GM12864 (cell line): ENCODE measurements around the gene SORCS2.

ENCODE experiments used
- DNase-seq: peaks from one replicate; pipeline ENCODE4 v3.0.0-alpha.2; 2011; ENCODE audit warnings: low read depth
- H3K4me3 ChIP-seq: 2 replicates; pipeline ENCODE4 v1.5.1; 2011; ENCODE audit warnings: mild to moderate bottlenecking, low read depth, low read length, control low read depth
- TF ChIP-seq, protein P1 (sequence below): IDR thresholded peaks from 2 replicates; pipeline ENCODE4 v1.5.1; 2011; ENCODE audit warnings: low read depth, mild to moderate bottlenecking, moderate library complexity, low read length, control low read depth, inconsistent platforms; ENCODE audit errors: missing control alignments

SORCS2 gene

DNA sequence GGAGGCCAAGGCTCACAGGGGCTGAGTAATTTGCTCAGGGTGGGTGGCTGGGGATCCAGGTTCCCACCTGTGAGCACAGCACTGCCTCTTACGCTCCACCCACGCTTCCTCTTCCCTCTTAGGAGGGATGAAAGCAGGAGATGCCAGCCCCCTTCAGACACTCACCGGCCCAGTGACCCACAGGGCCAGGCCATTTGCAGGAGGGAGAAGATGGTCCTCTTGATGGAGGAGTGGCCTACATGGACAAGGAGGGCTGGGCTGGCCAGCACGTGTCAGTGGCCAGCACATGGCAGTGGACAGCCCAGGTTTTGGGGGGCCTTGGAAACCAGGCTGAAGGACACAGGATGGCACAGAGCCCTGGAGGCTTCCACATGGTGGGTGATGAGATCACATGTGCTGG is 350.4 kb downstream of the SORCS2 start:
- no peak overlapping the region for H3K4me3 ChIP-seq
- TF ChIP-seq, protein P1, sequence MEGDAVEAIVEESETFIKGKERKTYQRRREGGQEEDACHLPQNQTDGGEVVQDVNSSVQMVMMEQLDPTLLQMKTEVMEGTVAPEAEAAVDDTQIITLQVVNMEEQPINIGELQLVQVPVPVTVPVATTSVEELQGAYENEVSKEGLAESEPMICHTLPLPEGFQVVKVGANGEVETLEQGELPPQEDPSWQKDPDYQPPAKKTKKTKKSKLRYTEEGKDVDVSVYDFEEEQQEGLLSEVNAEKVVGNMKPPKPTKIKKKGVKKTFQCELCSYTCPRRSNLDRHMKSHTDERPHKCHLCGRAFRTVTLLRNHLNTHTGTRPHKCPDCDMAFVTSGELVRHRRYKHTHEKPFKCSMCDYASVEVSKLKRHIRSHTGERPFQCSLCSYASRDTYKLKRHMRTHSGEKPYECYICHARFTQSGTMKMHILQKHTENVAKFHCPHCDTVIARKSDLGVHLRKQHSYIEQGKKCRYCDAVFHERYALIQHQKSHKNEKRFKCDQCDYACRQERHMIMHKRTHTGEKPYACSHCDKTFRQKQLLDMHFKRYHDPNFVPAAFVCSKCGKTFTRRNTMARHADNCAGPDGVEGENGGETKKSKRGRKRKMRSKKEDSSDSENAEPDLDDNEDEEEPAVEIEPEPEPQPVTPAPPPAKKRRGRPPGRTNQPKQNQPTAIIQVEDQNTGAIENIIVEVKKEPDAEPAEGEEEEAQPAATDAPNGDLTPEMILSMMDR, result no peak
- DNase-seq, result no peak

DNA sequence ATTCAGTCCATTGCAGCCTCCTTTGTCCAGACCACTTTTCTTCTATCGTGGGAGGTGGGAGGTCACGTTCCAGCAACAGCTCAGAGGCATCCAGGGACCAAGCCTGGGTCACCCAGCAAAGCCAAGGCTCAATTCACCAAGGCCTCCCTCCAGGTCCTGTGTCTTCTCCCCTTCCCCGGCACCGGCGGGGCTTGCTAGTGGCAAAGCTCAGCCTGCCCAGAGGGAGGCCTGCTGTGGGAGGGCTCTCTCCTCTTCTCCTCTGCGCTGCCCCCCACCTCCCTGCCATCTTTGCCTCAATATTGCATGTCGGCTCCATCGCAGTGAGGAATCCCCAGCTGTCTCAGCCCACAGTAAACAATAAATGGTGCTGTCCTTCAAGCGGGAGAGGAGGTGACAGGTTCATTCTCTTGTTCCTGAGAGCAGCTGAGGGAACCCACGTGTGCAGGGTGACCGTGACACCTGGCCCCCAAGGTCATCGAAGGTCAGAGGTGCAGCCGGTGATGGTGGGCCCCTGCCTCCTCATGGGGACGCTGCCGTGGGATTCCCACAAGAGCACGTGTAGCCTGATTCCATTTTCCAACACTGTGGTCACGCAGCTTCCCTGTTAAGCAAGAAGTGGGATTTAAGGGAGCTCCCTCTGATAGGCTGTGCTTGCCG is 353.9 kb downstream of the SORCS2 start:
- no peak for DNase-seq
- TF ChIP-seq, protein P1, result no peak
- H3K4me3 ChIP-seq, result no peak overlapping the region

DNA sequence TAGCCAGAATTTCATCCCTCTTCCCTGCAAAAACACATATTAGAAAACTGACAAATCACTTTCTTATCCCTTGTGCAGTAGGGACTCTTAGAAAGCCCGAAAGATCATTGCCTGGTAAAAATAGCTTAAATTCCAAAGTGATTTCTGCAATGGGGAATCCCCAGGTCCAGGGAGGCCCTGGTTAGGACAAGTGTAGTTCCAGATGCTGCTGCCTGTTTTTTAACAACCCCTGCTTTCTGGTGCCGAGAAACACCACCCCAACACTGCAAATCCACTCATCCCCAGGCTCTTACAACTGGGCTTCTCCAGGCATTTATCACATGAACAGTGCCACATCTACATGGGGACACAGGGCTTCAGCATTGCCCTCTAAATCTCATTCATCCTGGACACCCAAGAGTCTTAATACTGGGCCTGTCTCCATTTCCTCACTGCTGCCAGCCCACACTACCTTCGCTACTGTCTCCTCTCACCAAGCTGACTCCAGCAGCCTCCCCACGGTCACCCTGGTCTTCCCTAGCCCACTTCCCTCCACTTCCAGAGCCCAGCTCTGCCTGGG is 354.6 kb downstream of the SORCS2 start:
- no peak for DNase-seq
- TF ChIP-seq, protein P1, result no peak
- no peak overlapping the region for H3K4me3 ChIP-seq

DNA sequence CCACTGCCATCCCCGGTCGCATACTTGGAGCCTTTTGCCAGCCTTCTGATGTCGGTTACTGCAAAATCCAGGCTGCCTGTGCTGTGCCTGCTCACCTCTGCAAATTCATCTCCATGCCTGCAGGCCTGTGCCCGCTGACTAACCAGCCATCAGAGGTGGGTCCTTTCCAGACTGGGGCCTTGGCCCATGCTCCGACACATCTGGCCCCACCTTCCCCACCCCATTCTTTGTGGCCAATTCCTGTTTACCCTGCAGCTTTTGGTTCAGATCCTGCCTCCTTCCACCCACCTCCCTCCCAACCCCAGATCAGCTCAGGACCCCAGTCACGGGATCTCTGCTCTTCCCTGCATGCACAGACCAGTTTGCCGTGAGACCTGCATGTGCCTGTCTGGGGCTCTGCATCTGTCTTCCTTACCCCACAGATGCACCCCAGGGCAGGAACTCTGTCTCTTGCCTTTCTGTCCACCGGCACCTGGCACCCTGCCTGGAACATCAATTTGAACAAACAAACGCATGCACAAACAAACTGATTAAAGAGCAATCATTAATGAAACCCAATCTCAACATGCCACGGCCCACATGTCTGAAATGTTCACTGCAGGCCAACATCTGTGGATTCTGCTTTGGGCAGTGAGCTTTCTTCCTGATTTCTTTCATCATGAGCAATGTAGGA is 355.2 kb downstream of the SORCS2 start:
- no peak overlapping the region for H3K4me3 ChIP-seq
- TF ChIP-seq, protein P1, result no peak
- DNase-seq, result no peak

DNA sequence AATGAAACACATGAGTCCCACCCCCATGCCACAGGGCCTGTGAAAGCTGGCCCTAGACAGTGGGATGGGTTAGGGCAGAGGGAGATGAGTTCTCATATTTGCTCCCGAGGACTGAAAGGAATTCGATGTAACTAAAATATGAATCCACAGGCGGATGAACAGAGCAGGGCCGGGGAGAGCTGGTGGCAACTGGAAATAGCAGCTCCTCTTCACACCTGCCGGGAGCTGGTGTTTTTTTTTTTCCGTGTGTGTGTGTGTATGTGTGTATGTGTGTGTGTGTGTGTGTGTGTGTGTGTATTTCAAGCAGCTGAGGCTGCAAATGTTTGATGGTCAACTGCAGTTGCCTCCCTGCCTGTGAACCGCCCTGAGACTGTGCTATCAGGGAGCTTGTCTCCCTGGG is 357.5 kb downstream of the SORCS2 start:
- no peak for DNase-seq
- no peak overlapping the region for H3K4me3 ChIP-seq
- TF ChIP-seq, protein P1, result no peak

DNA sequence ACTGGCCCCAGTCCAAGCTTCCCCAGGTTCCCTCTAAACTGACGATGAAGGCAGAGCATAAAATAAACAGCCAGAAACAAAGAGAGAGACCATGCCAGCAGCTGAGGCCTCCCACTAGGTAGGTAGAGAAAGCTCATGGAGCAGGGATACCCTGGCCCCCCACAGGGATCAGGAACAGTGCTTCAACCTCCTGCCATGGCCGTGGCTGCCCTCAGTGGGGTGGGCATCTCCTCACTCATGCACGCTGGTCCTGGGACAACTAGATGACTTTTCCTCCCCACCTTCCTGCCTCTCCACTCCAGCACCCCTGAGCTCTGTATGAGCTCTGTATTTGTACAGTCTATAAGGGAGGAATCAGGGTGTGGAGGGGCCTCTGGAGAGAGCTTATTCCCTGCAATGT is 360.1 kb downstream of the SORCS2 start:
- no peak overlapping the region for H3K4me3 ChIP-seq
- TF ChIP-seq, protein P1, result no peak
- DNase-seq, result no peak

DNA sequence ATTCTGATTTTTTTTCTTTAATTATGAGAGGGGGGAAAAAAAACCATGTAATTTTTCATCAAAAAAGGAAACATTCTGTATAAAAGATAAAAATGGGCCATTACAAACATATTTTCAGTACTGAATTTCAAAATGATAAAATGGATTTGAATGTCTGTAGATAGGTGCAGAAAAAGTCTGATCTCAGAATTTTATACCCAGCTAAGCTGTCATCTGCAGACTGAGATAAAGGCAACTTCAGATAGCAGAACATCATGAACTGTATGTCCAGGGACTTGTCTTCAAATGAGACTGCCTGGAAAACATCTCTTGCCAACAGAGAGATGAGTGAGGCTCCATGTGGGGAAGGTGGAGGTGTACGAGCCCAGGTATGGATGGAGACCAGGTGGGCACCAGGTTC is 360.9 kb downstream of the SORCS2 start:
- no peak for DNase-seq
- TF ChIP-seq, protein P1, result no peak
- no peak overlapping the region for H3K4me3 ChIP-seq
